ENCODE results near the gene OR13J1. TPM values are rescaled to one million over a fixed set of nuclear protein-coding genes. Genes with fewer than 3 reads are reported as not detected.
"Not testable (repeated sequence)": the region's sequence is repeated elsewhere in the genome, so short reads cannot be mapped to it uniquely, and the experiment has no call there.

OR13J1 gene
- total RNA-seq, 1 experiment from 2014 or later = not detected

GRCh38 chr9:35899021-35899420 lies 28.8 kb upstream of the OR13J1 start:
- CTCF ChIA-PET = interaction anchor here (0.6 kb wide), 1 partner anchor 9 kb away, joined by 3 read pairs; no protein-coding TSS in a partner anchor
- intact Hi-C loops (cut with micrococcal nuclease; ENCODE audit: unreplicated experiment) = no loop called here
- H3K4me3 ChIP-seq (ENCODE audit: low read depth, low read length, poor library complexity, severe bottlenecking) = no peak overlapping the region
- H3K27me3 ChIP-seq (replicated peaks; ENCODE audit: insufficient read depth, low read depth, low read length, poor library complexity) = no peaks in the 10 kb centered on the region
- H3K27ac ChIP-seq (ENCODE audit: low read depth, low read length, poor library complexity, severe bottlenecking) = no peak overlapping the region
- DNase-seq (ENCODE audit: low spot score) = no peak
- H3K9me3 ChIP-seq (ENCODE audit: low read depth, low read length, poor library complexity, severe bottlenecking) = no peaks in the 10 kb centered on the region
- BruUV-seq (replicated peaks) = no TSS peak
- no peak for TF ChIP-seq EZH2 (IDR thresholded peaks at IDR 0.05; ENCODE audit: borderline replicate concordance, low read depth, low read length, poor library complexity, severe bottlenecking)
- no peak for TF ChIP-seq CTCF (conservative IDR thresholded peaks at IDR 0.05; ENCODE audit: low read depth, low read length)
- no peaks in the 10 kb centered on the region for H3K4me1 ChIP-seq (ENCODE audit: insufficient read depth, low read length, poor library complexity, severe bottlenecking)
- H3K36me3 ChIP-seq (ENCODE audit: insufficient read depth, low read length, poor library complexity, severe bottlenecking) = no peaks in the 10 kb centered on the region
- POLR2A ChIA-PET (ENCODE audit: low non-redundant PET) = no interaction called here

- Histone ChIP-seq H3K27ac (ENCODE audit: low read depth, low read length, poor library complexity, severe bottlenecking) (no peak overlapping the region), H3K27me3 (replicated peaks; ENCODE audit: insufficient read depth, low read depth, low read length, poor library complexity) (no peaks in the 10 kb centered on the region), H3K9me3 (ENCODE audit: low read depth, low read length, poor library complexity, severe bottlenecking) (no peaks in the 10 kb centered on the region), H3K4me1 (ENCODE audit: insufficient read depth, low read length, poor library complexity, severe bottlenecking) (no peaks in the 10 kb centered on the region), H3K36me3 (ENCODE audit: insufficient read depth, low read length, poor library complexity, severe bottlenecking) (no peaks in the 10 kb centered on the region), H3K4me3 (ENCODE audit: low read depth, low read length, poor library complexity, severe bottlenecking) (no peak overlapping the region)
- ChIA-PET CTCF (no interaction called here), POLR2A (ENCODE audit: low non-redundant PET) (no interaction called here)
- TF ChIP-seq EZH2 (IDR thresholded peaks at IDR 0.05; ENCODE audit: borderline replicate concordance, low read depth, low read length, poor library complexity, severe bottlenecking) = no peak
- no peak for TF ChIP-seq CTCF (conservative IDR thresholded peaks at IDR 0.05; ENCODE audit: low read depth, low read length)
- no TSS peak for BruUV-seq (replicated peaks)
- intact Hi-C loops (cut with micrococcal nuclease; ENCODE audit: unreplicated experiment) = no loop called here
- no peak for DNase-seq (ENCODE audit: low spot score)
These were observed 28.1 kb upstream of the OR13J1 start for GRCh38 chr9:35898337-35898736.

GRCh38 chr9:35897376-35898099 lies 27.3 kb upstream of the OR13J1 start:
- BruUV-seq (replicated peaks); H3K36me3 ChIP-seq (ENCODE audit: insufficient read depth, low read length, poor library complexity, severe bottlenecking); H3K4me1 ChIP-seq (ENCODE audit: insufficient read depth, low read length, poor library complexity, severe bottlenecking); intact Hi-C loops (cut with micrococcal nuclease; ENCODE audit: unreplicated experiment); H3K27ac ChIP-seq (ENCODE audit: low read depth, low read length, poor library complexity, severe bottlenecking); H3K4me3 ChIP-seq (ENCODE audit: low read depth, low read length, poor library complexity, severe bottlenecking); H3K27me3 ChIP-seq (replicated peaks; ENCODE audit: insufficient read depth, low read depth, low read length, poor library complexity); POLR2A ChIA-PET (ENCODE audit: low non-redundant PET); CTCF ChIA-PET; DNase-seq (ENCODE audit: low spot score); H3K9me3 ChIP-seq (ENCODE audit: low read depth, low read length, poor library complexity, severe bottlenecking): not testable (repeated sequence)

GRCh38 chr9:35896570-35896969 lies 26.4 kb upstream of the OR13J1 start:
- TF ChIP-seq CTCF (conservative IDR thresholded peaks at IDR 0.05; ENCODE audit: low read depth, low read length) (no peak), EZH2 (IDR thresholded peaks at IDR 0.05; ENCODE audit: borderline replicate concordance, low read depth, low read length, poor library complexity, severe bottlenecking) (no peak)
- CTCF ChIA-PET = no interaction called here
- Histone ChIP-seq H3K9me3 (ENCODE audit: low read depth, low read length, poor library complexity, severe bottlenecking) (no peaks in the 10 kb centered on the region), H3K36me3 (ENCODE audit: insufficient read depth, low read length, poor library complexity, severe bottlenecking) (no peaks in the 10 kb centered on the region), H3K4me1 (ENCODE audit: insufficient read depth, low read length, poor library complexity, severe bottlenecking) (no peaks in the 10 kb centered on the region), H3K27ac (ENCODE audit: low read depth, low read length, poor library complexity, severe bottlenecking) (no peak overlapping the region), H3K27me3 (replicated peaks; ENCODE audit: insufficient read depth, low read depth, low read length, poor library complexity) (no peaks in the 10 kb centered on the region), H3K4me3 (ENCODE audit: low read depth, low read length, poor library complexity, severe bottlenecking) (no peak overlapping the region)
- intact Hi-C loops (cut with micrococcal nuclease; ENCODE audit: unreplicated experiment) = no loop called here
- POLR2A ChIA-PET (ENCODE audit: low non-redundant PET) = no interaction called here
- DNase-seq (ENCODE audit: low spot score) = no peak
- BruUV-seq (replicated peaks) = no TSS peak

All from A673 (cell line).